Measurements from ENCODE around the gene ADGRG6. TPM values are rescaled to one million over a fixed set of nuclear protein-coding genes. Genes with fewer than 3 reads are reported as not detected.

Gene ADGRG6
- total RNA-seq, 1 experiment from 2014 or later = 259 TPM

- in situ Hi-C loops (cut with HindIII; ENCODE audit: low pct_unique_long_range_greater_than_20kb, low sequenced_read_pairs) (no loop called here), intact Hi-C loops (cut with micrococcal nuclease; ENCODE audit: unreplicated experiment) (no loop called here)
- ChIA-PET CTCF (no interaction called here), POLR2A (no interaction called here)
- no peak for TF ChIP-seq CTCF (IDR thresholded peaks at IDR 0.05)
- TF ChIP-seq REST (IDR thresholded peaks at IDR 0.05; ENCODE audit: insufficient read depth in 1 of 2, low read depth in 2 of 2, low read length in 1 of 2) = no peak
- no peak for TF ChIP-seq SIN3A (IDR thresholded peaks at IDR 0.05; ENCODE audit: borderline replicate concordance, insufficient read depth, low read depth, low read length)
- no peak for TF ChIP-seq POLR2AphosphoS5 (IDR thresholded peaks at IDR 0.05; ENCODE audit: low read depth, low read length)
- no peak for TF ChIP-seq TCF7L2 (IDR thresholded peaks at IDR 0.05; ENCODE audit: low read depth, low read length)
- no peaks in the 10 kb centered on the region for H3K9me3 ChIP-seq (ENCODE audit: control insufficient read depth, insufficient read depth, low read depth, low read length)
- no peak for DNase-seq (ENCODE audit: low read depth, low spot score)
- H3K27ac ChIP-seq (ENCODE audit: low read length) = no peak overlapping the region
- H3K36me3 ChIP-seq (ENCODE audit: control insufficient read depth, insufficient read depth, low read length) = peaks cover 83% of the 10 kb centered on the region
- H3K4me1 ChIP-seq (ENCODE audit: control insufficient read depth, insufficient read depth, low read length) = no peaks in the 10 kb centered on the region; the same call in 1 of the 2 replicates
- H3K27me3 ChIP-seq (ENCODE audit: control insufficient read depth, insufficient read depth, low read length) = no peaks in the 10 kb centered on the region
- BruUV-seq (replicated peaks) = no TSS peak
- H3K4me3 ChIP-seq (ENCODE audit: low read depth in 2 of 2, low read length in 2 of 2) = no peak overlapping the region
- ATAC-seq = no peak
Measured at GRCh38 chr6:142398353-142398752, 96.5 kb downstream of the ADGRG6 start.

GRCh38 chr6:142399739-142400138 lies 97.9 kb downstream of the ADGRG6 start:
- intact Hi-C loops (cut with micrococcal nuclease; ENCODE audit: unreplicated experiment) = no loop called here
- Histone ChIP-seq H3K27ac (ENCODE audit: low read length) (no peak overlapping the region; the same call in 1 of the 2 replicates), H3K9me3 (ENCODE audit: control insufficient read depth, insufficient read depth, low read depth, low read length) (no peaks in the 10 kb centered on the region), H3K4me3 (ENCODE audit: low read depth in 2 of 2, low read length in 2 of 2) (no peak overlapping the region), H3K36me3 (ENCODE audit: control insufficient read depth, insufficient read depth, low read length) (peaks cover 77% of the 10 kb centered on the region), H3K4me1 (ENCODE audit: control insufficient read depth, insufficient read depth, low read length) (no peaks in the 10 kb centered on the region; the same call in 1 of the 2 replicates), H3K27me3 (ENCODE audit: control insufficient read depth, insufficient read depth, low read length) (no peaks in the 10 kb centered on the region)
- CTCF ChIA-PET = no interaction called here
- in situ Hi-C loops (cut with HindIII; ENCODE audit: low pct_unique_long_range_greater_than_20kb, low sequenced_read_pairs) = no loop called here
- no peak for DNase-seq (ENCODE audit: low read depth, low spot score)
- POLR2A ChIA-PET = no interaction called here
- no peak for TF ChIP-seq SIN3A (IDR thresholded peaks at IDR 0.05; ENCODE audit: borderline replicate concordance, insufficient read depth, low read depth, low read length)
- TF ChIP-seq CTCF (IDR thresholded peaks at IDR 0.05) = no peak
- no peak for TF ChIP-seq POLR2AphosphoS5 (IDR thresholded peaks at IDR 0.05; ENCODE audit: low read depth, low read length)
- TF ChIP-seq REST (IDR thresholded peaks at IDR 0.05; ENCODE audit: insufficient read depth in 1 of 2, low read depth in 2 of 2, low read length in 1 of 2) = no peak
- no peak for ATAC-seq
- no TSS peak for BruUV-seq (replicated peaks)
